H1 (cell line): ENCODE measurements around the gene CPM. TPM values are rescaled to one million over a fixed set of nuclear protein-coding genes. Genes with fewer than 3 reads are reported as not detected.

Experiments used
- BCL11A ChIP-seq, 2 experiments: IDR thresholded peaks; one replicate each; pipeline ENCODE4 v1.6.1; 2011; ENCODE audit warnings: low read depth in 2 of 2, low read length in 2 of 2, mild to moderate bottlenecking in 2 of 2
- CEBPB ChIP-seq: IDR thresholded peaks from 2 replicates; pipeline ENCODE4 v1.6.1; 2012; ENCODE audit warnings: low read depth, low read length
- CREB1 ChIP-seq: IDR thresholded peaks from 2 replicates; pipeline ENCODE4 v1.6.1; 2012; ENCODE audit warnings: inconsistent platforms
- SP4 ChIP-seq: IDR thresholded peaks from 2 replicates; pipeline ENCODE4 v1.6.1; 2012; ENCODE audit warnings: low read length, inconsistent platforms
- polyA plus RNA-seq, 7 experiments: library from polyadenylated mRNA; depleted of rRNA in 3 of 7; stranded (reverse) in 5 of 7; unstranded in 2 of 7; fragments of >200 nt in 5 of 7; fragments of 200-250 nt in 2 of 7; gene quantifications; 1 replicate in 5 of 7; 2 replicates in 1 of 7; 4 replicates in 1 of 7; pipeline versions ENCODE4 v1.2.1 to v1.2.3, GENCODE V29; 2011 to 2013; ENCODE audit warnings: missing spikeins in 2 of 7, mixed read lengths in 2 of 7
- total RNA-seq: library from RNA; stranded (reverse); fragmentation: NEBNext Ultra II Directional; extraction: Animal tissue kit (Norgen Biotek cat#: 25700); gene quantifications from 2 replicates; pipeline ENCODE4 v1.2.1, GENCODE V29; 2021
- TF ChIP-seq, protein P1 (sequence below): IDR thresholded peaks from 2 replicates; pipeline ENCODE4 v1.6.1; 2011; ENCODE audit warnings: low read depth, mild to moderate bottlenecking, low read length; ENCODE audit not compliant: insufficient read depth
- TF ChIP-seq, protein P2 (sequence below), 3 experiments: IDR thresholded peaks; 1 replicate in 2 of 3; 2 replicates in 1 of 3; pipeline versions ENCODE4 v1.5.1 to v1.6.1; 2011; ENCODE audit warnings: low read length in 3 of 3, mild to moderate bottlenecking in 3 of 3, inconsistent platforms in 2 of 3, low read depth in 1 of 3, moderate library complexity in 1 of 3; ENCODE audit not compliant: insufficient read depth in 1 of 3; ENCODE audit errors: control extremely low read depth in 1 of 3

The CPM gene
- total and polyA plus RNA-seq, 2 of the 8 experiments (the other 6 are each of a cell fraction or from before 2014, with no cell fraction given) = 0.33 to 3.1 TPM

DNA sequence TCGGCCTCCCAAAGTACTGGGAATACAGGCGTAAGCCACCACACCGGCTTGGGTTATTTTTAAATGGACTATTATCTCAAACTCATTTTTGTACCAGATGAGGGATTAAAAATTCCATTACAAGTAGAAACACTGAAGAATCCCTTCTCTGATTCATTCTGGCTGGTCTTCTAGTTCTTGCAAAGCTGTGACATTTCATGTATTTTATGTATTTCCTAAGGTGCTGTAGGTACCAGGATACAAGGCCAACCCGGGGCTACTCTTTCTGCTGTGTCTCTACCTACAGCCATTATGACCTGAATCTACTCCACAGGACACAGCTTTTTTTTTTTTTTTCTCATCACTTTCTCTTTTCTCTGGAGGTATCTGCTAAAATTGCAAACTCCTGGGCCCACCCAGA, 24.9 kb downstream of the CPM start (continued):
- TF ChIP-seq CREB1 (no peak), CEBPB (no peak), SP4 (no peak), BCL11A (IDR thresholded peaks at IDR 0.05; ENCODE audit: low read depth in 2 of 2, low read length in 2 of 2) (no peak)
- TF ChIP-seq, protein P1, sequence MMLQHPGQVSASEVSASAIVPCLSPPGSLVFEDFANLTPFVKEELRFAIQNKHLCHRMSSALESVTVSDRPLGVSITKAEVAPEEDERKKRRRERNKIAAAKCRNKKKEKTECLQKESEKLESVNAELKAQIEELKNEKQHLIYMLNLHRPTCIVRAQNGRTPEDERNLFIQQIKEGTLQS = no peak
- TF ChIP-seq, protein P2, sequence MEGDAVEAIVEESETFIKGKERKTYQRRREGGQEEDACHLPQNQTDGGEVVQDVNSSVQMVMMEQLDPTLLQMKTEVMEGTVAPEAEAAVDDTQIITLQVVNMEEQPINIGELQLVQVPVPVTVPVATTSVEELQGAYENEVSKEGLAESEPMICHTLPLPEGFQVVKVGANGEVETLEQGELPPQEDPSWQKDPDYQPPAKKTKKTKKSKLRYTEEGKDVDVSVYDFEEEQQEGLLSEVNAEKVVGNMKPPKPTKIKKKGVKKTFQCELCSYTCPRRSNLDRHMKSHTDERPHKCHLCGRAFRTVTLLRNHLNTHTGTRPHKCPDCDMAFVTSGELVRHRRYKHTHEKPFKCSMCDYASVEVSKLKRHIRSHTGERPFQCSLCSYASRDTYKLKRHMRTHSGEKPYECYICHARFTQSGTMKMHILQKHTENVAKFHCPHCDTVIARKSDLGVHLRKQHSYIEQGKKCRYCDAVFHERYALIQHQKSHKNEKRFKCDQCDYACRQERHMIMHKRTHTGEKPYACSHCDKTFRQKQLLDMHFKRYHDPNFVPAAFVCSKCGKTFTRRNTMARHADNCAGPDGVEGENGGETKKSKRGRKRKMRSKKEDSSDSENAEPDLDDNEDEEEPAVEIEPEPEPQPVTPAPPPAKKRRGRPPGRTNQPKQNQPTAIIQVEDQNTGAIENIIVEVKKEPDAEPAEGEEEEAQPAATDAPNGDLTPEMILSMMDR (IDR thresholded peaks at IDR 0.05; ENCODE audit: control extremely low read depth in 1 of 3, insufficient read depth in 1 of 3, low read depth in 1 of 3, low read length in 3 of 3) = no peak
